Esophagus muscularis mucosa (tissue), 4 donors: ENCODE data around the gene GJC2. TPM values are rescaled to one million over a fixed set of nuclear protein-coding genes. Genes with fewer than 3 reads are reported as not detected.

ENCODE experiments used
- DNase-seq: peaks from one replicate; pipeline ENCODE4 v3.0.0-alpha.2; 2017; ENCODE audit errors: extremely low spot score
- H3K27ac ChIP-seq, 4 donors: fragments of 200-600 bp; sonication (generic); replicated peaks in 1 of 4; 1 replicate in 3 of 4; 2 replicates in 1 of 4; pipeline ENCODE4 v1.5.1; 2016 to 2019; ENCODE audit warnings: mild to moderate bottlenecking in 1 of 4
- H3K27me3 ChIP-seq, 4 donors: fragments of 200-600 bp; sonication (generic); one replicate each; pipeline versions ENCODE4 v1.5.1 to v1.6.0; 2016 to 2019
- H3K36me3 ChIP-seq, 4 donors: fragments of 200-600 bp; sonication (generic); one replicate each; pipeline ENCODE4 v1.5.1; 2016 to 2019
- H3K4me1 ChIP-seq, 4 donors: fragments of 200-600 bp; sonication (generic); one replicate each; pipeline ENCODE4 v1.5.1; 2016 to 2019
- H3K4me3 ChIP-seq, 4 donors: fragments of 200-600 bp; sonication (generic); 1 replicate in 2 of 4; 2 replicates in 2 of 4; pipeline ENCODE4 v1.5.1; 2016 to 2019; ENCODE audit warnings: mild to moderate bottlenecking in 4 of 4, moderate library complexity in 1 of 4
- H3K9me3 ChIP-seq, 4 donors: fragments of 200-600 bp; sonication (generic); 1 replicate in 3 of 4; 2 replicates in 1 of 4; pipeline ENCODE4 v1.5.1; 2016 to 2019
- EP300 ChIP-seq: sonication (generic); formaldehyde crosslinking; IDR thresholded peaks from one replicate; pipeline ENCODE4 v1.6.1; 2017; ENCODE audit warnings: antibody characterized with exemption
- POLR2A ChIP-seq: fragments of 450-650 bp; IDR thresholded peaks from one replicate; pipeline ENCODE4 v1.6.1; 2017; ENCODE audit warnings: antibody characterized with exemption, moderate library complexity, mild to moderate bottlenecking, low read depth
- POLR2AphosphoS5 ChIP-seq, 2 donors: sonication (generic); formaldehyde crosslinking; IDR thresholded peaks; one replicate each; pipeline ENCODE4 v1.6.1; 2017; ENCODE audit warnings: antibody characterized with exemption in 2 of 2
- WGBS: methylation state at CpG from one replicate; pipeline ENCODE4 v1.1.5; 2018; 5-methylcytosine and 5-hydroxymethylcytosine counted together
- intact Hi-C: fragments of 100-400 bp; cut with DNase I; formaldehyde crosslinking; loops from one replicate; pipeline ENCODE4 v1.15.1; 2023
- total RNA-seq, 4 donors: library from RNA; depleted of rRNA; stranded (reverse); fragments of >200 nt; gene quantifications; one replicate each; pipeline versions ENCODE4 v1.1.0 to v1.2.1, GENCODE V29; 2016
- TF ChIP-seq, protein P1 (sequence below), 3 experiments: fragments of 200-600 bp in 2 of 3; fragments of 450-650 bp in 1 of 3; sonication (generic) in 2 of 3; IDR thresholded peaks; one replicate each; pipeline ENCODE4 v1.5.1; 2017 to 2019; ENCODE audit warnings: antibody characterized with exemption in 3 of 3, mild to moderate bottlenecking in 2 of 3, moderate library complexity in 1 of 3

GJC2 gene
- total RNA-seq, 4 donors from 2014 or later = 6.0 to 11.3 (median 7.8) TPM

DNA sequence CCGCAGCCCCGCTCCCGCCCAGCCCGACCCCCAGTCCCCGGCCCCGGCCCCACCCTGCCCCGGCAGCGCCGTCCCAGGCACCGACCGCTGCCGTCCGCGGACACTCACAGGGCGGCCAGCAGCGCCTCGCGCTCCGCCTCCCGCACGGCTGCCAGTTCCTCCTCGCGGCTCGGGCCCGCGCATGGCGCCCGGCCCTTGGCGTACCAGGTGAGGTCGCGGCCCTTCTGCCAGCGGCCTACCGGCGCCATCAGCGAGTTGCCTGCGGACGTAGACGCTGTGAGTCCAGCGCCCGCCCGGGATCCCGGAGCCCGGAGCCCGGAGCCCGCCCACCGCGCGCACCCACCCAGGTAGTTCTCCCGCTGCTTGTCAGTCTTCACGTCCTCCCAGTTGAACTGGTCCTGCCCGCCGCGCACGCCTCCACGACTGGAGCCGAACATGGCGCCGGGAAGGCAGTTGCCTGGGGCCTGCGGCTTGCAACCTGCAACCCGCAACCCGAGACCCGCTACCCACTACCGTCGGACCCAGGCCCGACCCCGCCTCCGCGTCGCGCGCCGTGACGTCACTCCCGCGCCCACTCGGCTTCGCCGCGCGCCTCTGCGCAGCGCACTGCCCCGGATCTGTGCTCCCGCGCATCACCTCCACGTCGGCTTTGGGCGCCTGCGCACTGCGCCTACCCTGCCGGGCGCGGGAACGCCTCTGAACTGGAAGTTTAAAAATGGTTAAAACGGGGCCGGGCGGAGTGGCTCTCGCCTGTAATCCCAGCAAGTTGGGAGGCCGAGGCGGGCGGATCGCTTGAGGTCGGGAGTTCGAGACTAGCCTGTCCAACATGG lies 46.7 kb upstream of the GJC2 start, which contains the start of gene C1orf35:
C1orf35 (minus strand) TSS at position 535 of the 830 bp plus-strand sequence; CDS start at position 437, 98 bp downstream.
- intact Hi-C loops = loop anchor here (5.0 kb wide), 1 partner anchor 156 kb away; the partner anchor contains the start of gene WNT9A
- 0% methylated on average over 22 of the region's 104 CpGs for WGBS

DNA sequence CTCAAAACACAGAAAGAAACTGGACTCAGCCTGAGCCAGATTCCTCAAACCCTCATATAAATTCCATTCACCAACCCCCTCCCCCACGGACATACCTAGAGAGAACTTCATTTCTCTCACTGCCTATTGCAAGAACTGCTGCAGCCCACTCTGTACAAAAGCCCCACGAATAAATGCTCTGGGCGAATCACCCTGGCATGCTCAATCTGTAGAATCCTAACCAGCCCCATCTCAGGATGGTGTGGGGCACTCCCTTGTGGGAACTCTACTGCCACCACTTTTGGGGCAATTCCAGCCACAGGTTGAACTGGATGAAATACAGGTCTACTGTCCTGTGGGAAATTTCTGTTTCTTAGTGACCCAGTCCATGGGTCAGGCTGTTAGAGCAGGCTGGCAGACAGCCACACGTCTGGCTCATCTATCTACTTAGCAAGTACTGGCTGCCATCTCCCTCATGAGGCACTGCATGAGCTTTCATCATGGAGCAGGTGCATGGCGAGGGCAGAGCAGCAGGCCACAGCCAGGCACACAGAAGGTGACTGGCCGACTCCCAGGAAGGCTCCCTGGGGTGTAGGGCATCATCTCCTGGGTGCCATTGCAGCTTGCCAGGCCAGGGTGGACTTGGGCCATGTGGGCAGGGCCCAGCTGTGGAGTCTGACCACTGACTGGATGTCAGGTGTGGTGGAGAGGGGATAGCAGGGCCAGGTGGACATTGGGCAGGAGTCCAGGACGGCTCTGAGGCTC lies 45.0 kb upstream of the GJC2 start:
- DNase-seq = no peak
- intact Hi-C loops = loop anchor here (5.0 kb wide), 1 partner anchor 157 kb away; the partner anchor contains the start of gene WNT9A
- no peak for TF ChIP-seq EP300
- TF ChIP-seq POLR2A = no peak
- TF ChIP-seq POLR2AphosphoS5 (IDR thresholded peaks at IDR 0.05) = no peak
- TF ChIP-seq, protein P1, sequence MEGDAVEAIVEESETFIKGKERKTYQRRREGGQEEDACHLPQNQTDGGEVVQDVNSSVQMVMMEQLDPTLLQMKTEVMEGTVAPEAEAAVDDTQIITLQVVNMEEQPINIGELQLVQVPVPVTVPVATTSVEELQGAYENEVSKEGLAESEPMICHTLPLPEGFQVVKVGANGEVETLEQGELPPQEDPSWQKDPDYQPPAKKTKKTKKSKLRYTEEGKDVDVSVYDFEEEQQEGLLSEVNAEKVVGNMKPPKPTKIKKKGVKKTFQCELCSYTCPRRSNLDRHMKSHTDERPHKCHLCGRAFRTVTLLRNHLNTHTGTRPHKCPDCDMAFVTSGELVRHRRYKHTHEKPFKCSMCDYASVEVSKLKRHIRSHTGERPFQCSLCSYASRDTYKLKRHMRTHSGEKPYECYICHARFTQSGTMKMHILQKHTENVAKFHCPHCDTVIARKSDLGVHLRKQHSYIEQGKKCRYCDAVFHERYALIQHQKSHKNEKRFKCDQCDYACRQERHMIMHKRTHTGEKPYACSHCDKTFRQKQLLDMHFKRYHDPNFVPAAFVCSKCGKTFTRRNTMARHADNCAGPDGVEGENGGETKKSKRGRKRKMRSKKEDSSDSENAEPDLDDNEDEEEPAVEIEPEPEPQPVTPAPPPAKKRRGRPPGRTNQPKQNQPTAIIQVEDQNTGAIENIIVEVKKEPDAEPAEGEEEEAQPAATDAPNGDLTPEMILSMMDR (IDR thresholded peaks at IDR 0.05) = no peak
- peak overlapping the region in 1 of 4 donors; percentile 94 for H3K27ac ChIP-seq
- H3K4me3 ChIP-seq = no peak overlapping the region
- peaks cover 31 to 56% (median 43%) of the 10 kb centered on the region in 4 donors for H3K4me1 ChIP-seq
- WGBS = 53% methylated on average over 3 of the region's 7 CpGs
- no peaks in the 10 kb centered on the region for H3K9me3 ChIP-seq
- H3K36me3 ChIP-seq = peaks cover 12 to 43% (median 40%) of the 10 kb centered on the region in 4 donors
- no peaks in the 10 kb centered on the region for H3K27me3 ChIP-seq

More for the DNA sequence above, 46.7 kb upstream of the GJC2 start, which contains the start of gene C1orf35:
- H3K4me1 ChIP-seq = peaks cover 24 to 46% (median 33%) of the 10 kb centered on the region in 4 donors
- no peaks in the 10 kb centered on the region for H3K9me3 ChIP-seq
- peak; percentile 97 for DNase-seq
- peak within 1 kb of the TSS; percentile 79 to 97 (median 87) for H3K4me3 ChIP-seq
- H3K27ac ChIP-seq = peak within 1 kb of the TSS; percentile 88 to 97 (median 94)
- TF ChIP-seq POLR2A (peak; percentile 41), EP300 (no peak), POLR2AphosphoS5 (IDR thresholded peaks at IDR 0.05) (peak; percentile 89 to 99)
- TF ChIP-seq, protein P1 (IDR thresholded peaks at IDR 0.05) = no peak
- H3K27me3 ChIP-seq = no peaks in the 10 kb centered on the region
- H3K36me3 ChIP-seq = peaks cover 28 to 60% (median 56%) of the 10 kb centered on the region in 4 donors

DNA sequence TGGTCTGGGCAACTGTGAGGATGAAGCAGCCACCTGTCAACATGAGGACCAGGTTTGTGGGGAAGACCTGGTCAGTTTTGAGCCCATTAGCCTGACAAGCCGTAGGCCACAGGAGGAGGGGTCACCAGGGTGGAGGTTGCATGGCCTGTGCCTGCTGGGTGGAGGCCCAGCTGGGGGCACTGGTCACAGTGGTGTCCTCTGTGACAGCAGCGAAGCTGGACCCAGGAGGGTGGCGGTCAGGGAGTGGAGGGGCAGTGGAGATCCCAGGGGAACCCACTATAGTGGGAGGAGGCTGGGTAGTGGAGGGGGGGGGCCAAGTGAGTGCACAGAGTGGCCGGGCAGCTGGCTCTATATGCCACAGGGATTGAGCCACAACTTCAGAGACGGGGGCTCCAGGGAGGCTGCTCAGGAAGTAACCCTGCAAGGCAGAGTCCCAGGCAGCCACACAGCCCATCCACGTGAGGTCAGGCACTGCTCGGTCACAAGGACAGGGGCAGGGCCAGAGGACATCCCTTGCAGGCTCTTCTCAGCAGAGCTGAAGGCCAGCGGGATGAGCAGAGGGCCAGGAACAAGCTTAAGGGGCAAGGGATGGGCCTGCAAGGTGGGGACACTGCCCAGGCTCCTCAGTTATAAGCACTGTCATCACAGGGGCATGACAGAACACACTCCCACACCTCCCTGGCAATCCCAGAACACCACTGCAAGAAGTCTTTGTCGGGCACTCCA lies 44.3 kb upstream of the GJC2 start:
- DNase-seq = no peak

More for the DNA sequence above, 44.3 kb upstream of the GJC2 start:
- H3K4me1 ChIP-seq = peaks cover 38 to 57% (median 50%) of the 10 kb centered on the region in 4 donors
- no peak overlapping the region for H3K4me3 ChIP-seq
- WGBS = 66% methylated on average over 6 of the region's 9 CpGs
- no peaks in the 10 kb centered on the region for H3K27me3 ChIP-seq
- no peaks in the 10 kb centered on the region for H3K9me3 ChIP-seq
- intact Hi-C loops = no loop called here
- peaks cover 5 to 36% (median 33%) of the 10 kb centered on the region in 4 donors for H3K36me3 ChIP-seq
- TF ChIP-seq, protein P1 (IDR thresholded peaks at IDR 0.05) = no peak
- TF ChIP-seq POLR2AphosphoS5 (IDR thresholded peaks at IDR 0.05) (no peak), EP300 (no peak), POLR2A (no peak)
- H3K27ac ChIP-seq = no peak overlapping the region
